Loucy (cell line): ENCODE measurements around the gene VPS13D.

Experiments used
- EZH2phosphoT487 ChIP-seq: fragments of 200-600 bp; IDR thresholded peaks from 2 replicates; pipeline ENCODE4 v1.6.1; 2018; ENCODE audit warnings: antibody characterized with exemption, mild to moderate bottlenecking, moderate library complexity, borderline replicate concordance
- TF ChIP-seq, protein P1 (sequence below): fragments of 200-600 bp; sonication (generic); conservative IDR thresholded peaks from 2 replicates; pipeline ENCODE4 v1.5.1; 2014; ENCODE audit warnings: mild to moderate bottlenecking, antibody characterized with exemption, low read length

DNA sequence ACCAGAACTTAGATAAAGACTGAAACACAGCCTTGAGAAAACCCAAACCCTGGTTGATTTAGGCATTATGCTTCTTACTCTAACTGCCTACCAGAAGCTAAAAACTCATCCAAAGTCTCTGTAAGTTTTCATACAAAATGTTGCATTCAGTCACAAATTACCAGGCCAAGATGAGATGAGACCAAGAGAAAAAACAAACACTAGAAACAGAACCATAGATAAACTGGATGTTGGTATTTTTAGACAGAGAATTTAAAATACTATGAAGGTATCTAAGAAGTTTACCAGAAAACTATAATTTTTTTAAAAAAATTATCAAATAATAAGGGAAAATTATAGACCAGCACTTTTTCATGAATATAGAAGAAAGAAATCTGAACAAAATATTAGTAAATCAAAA lies 180.5 kb downstream of the VPS13D start:
- TF ChIP-seq, protein P1, sequence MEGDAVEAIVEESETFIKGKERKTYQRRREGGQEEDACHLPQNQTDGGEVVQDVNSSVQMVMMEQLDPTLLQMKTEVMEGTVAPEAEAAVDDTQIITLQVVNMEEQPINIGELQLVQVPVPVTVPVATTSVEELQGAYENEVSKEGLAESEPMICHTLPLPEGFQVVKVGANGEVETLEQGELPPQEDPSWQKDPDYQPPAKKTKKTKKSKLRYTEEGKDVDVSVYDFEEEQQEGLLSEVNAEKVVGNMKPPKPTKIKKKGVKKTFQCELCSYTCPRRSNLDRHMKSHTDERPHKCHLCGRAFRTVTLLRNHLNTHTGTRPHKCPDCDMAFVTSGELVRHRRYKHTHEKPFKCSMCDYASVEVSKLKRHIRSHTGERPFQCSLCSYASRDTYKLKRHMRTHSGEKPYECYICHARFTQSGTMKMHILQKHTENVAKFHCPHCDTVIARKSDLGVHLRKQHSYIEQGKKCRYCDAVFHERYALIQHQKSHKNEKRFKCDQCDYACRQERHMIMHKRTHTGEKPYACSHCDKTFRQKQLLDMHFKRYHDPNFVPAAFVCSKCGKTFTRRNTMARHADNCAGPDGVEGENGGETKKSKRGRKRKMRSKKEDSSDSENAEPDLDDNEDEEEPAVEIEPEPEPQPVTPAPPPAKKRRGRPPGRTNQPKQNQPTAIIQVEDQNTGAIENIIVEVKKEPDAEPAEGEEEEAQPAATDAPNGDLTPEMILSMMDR, result no peak
- TF ChIP-seq EZH2phosphoT487, result no peak
